Mesenchymal stem cell (in vitro differentiated cells and primary cell): ENCODE data around the gene MUC5B.

Experiments
- DNase-seq: peaks from one replicate; pipeline ENCODE4 v3.0.0-alpha.2; 2013
- H2AFZ ChIP-seq: one replicate; pipeline ENCODE4 v1.6.1; 2013; ENCODE audit warnings: low read depth, mild to moderate bottlenecking, control low read depth, inconsistent platforms, low read length, moderate library complexity
- H2AK5ac ChIP-seq: 2 replicates; pipeline ENCODE4 v1.6.1; 2013; ENCODE audit warnings: low read length, moderate library complexity, mild to moderate bottlenecking, inconsistent platforms; ENCODE audit not compliant: severe bottlenecking
- H2BK120ac ChIP-seq: one replicate; pipeline ENCODE4 v1.6.1; 2013; ENCODE audit warnings: low read depth, mild to moderate bottlenecking, inconsistent platforms, low read length, moderate library complexity
- H2BK12ac ChIP-seq, 2 experiments: one replicate each; pipeline ENCODE4 v1.6.1; 2013; ENCODE audit warnings: inconsistent platforms in 2 of 2, low read length in 2 of 2, mild to moderate bottlenecking in 2 of 2, moderate library complexity in 2 of 2, control low read depth in 1 of 2
- H2BK15ac ChIP-seq: one replicate; pipeline ENCODE4 v1.6.1; 2013; ENCODE audit warnings: mild to moderate bottlenecking, low read depth, inconsistent platforms; ENCODE audit not compliant: poor library complexity, severe bottlenecking
- H2BK5ac ChIP-seq: 2 replicates; pipeline ENCODE4 v1.6.1; 2013; ENCODE audit warnings: low read depth, mild to moderate bottlenecking, low read length, control low read depth, inconsistent platforms; ENCODE audit not compliant: poor library complexity, severe bottlenecking
- H3K14ac ChIP-seq, 2 experiments: one replicate each; pipeline ENCODE4 v1.6.1; 2013; ENCODE audit warnings: inconsistent platforms in 2 of 2, low read length in 2 of 2, control low read depth in 1 of 2, mild to moderate bottlenecking in 1 of 2, moderate library complexity in 1 of 2
- H3K18ac ChIP-seq, 2 experiments: one replicate each; pipeline ENCODE4 v1.6.1; 2013; ENCODE audit warnings: inconsistent platforms in 2 of 2, low read length in 2 of 2, control low read depth in 1 of 2, low read depth in 1 of 2, mild to moderate bottlenecking in 1 of 2
- H3K23ac ChIP-seq, 2 experiments: one replicate each; pipeline ENCODE4 v1.6.1; 2013; ENCODE audit warnings: inconsistent platforms in 2 of 2, low read length in 2 of 2, mild to moderate bottlenecking in 2 of 2, moderate library complexity in 2 of 2, control low read depth in 1 of 2
- H3K27ac ChIP-seq: 2 replicates; pipeline ENCODE4 v1.5.1; 2013; ENCODE audit warnings: mild to moderate bottlenecking, moderate library complexity, low read length, control low read depth, inconsistent platforms; ENCODE audit not compliant: poor library complexity, severe bottlenecking
- H3K27me3 ChIP-seq, 2 experiments: 2 replicates each; pipeline versions ENCODE4 v1.6.1 to v1.7.0; 2013; ENCODE audit warnings: low read length in 2 of 2, mild to moderate bottlenecking in 2 of 2, moderate library complexity in 2 of 2, control low read depth in 1 of 2, inconsistent platforms in 1 of 2; ENCODE audit not compliant: control insufficient read depth in 1 of 2, insufficient read depth in 1 of 2
- H3K36me3 ChIP-seq, 2 experiments: 2 replicates each; pipeline versions ENCODE4 v1.6.1 to v1.7.0; 2013; ENCODE audit warnings: low read length in 2 of 2, control low read depth in 1 of 2, inconsistent platforms in 1 of 2, low read depth in 1 of 2, mild to moderate bottlenecking in 1 of 2; ENCODE audit not compliant: insufficient read depth in 2 of 2, control insufficient read depth in 1 of 2
- H3K4ac ChIP-seq, 2 experiments: one replicate each; pipeline ENCODE4 v1.6.1; 2013; ENCODE audit warnings: inconsistent platforms in 2 of 2, low read length in 2 of 2, mild to moderate bottlenecking in 2 of 2, moderate library complexity in 2 of 2, control low read depth in 1 of 2, low read depth in 1 of 2
- H3K4me1 ChIP-seq: 2 replicates; pipeline ENCODE4 v1.6.1; 2013; ENCODE audit warnings: low read depth, low read length, control low read depth; ENCODE audit not compliant: control insufficient read depth, insufficient read depth
- H3K4me2 ChIP-seq: 2 replicates; pipeline ENCODE4 v1.6.1; 2013; ENCODE audit warnings: low read length, mild to moderate bottlenecking, inconsistent platforms; ENCODE audit not compliant: poor library complexity, severe bottlenecking
- H3K4me3 ChIP-seq, 2 experiments: 2 replicates each; pipeline versions ENCODE4 v1.5.1 to v1.7.0; 2013; ENCODE audit warnings: low read length in 2 of 2, mild to moderate bottlenecking in 2 of 2, control low read depth in 1 of 2, low read depth in 1 of 2; ENCODE audit not compliant: insufficient read depth in 1 of 2
- H3K79me1 ChIP-seq: replicated peaks from 2 replicates; pipeline ENCODE4 v1.6.1; 2013; ENCODE audit warnings: mild to moderate bottlenecking, control low read depth, low read length, inconsistent platforms; ENCODE audit not compliant: poor library complexity, severe bottlenecking
- H3K9ac ChIP-seq: 2 replicates; pipeline ENCODE4 v1.7.0; 2013; ENCODE audit warnings: mild to moderate bottlenecking, low read length, moderate library complexity
- H3K9me3 ChIP-seq: 2 replicates; pipeline ENCODE4 v1.7.0; 2013; ENCODE audit warnings: mild to moderate bottlenecking, low read length; ENCODE audit not compliant: control insufficient read depth
- H4K8ac ChIP-seq: one replicate; pipeline ENCODE4 v1.6.1; 2013; ENCODE audit warnings: inconsistent platforms, mild to moderate bottlenecking, low read length, moderate library complexity
- H4K91ac ChIP-seq: one replicate; pipeline ENCODE4 v1.6.1; 2013; ENCODE audit warnings: mild to moderate bottlenecking, low read length, inconsistent platforms
- WGBS: methylation state at CpG from one replicate; pipeline ENCODE4 v1.1.7; 2013; ENCODE audit warnings: mixed read lengths; 5-methylcytosine and 5-hydroxymethylcytosine counted together

MUC5B gene

GRCh38 chr11:1203505-1204271 is 19.2 kb upstream of the MUC5B start:
- no peak overlapping the region for H2AFZ ChIP-seq
- H3K9me3 ChIP-seq, result no peaks in the 10 kb centered on the region
- H2BK5ac ChIP-seq, result no peak overlapping the region
- H2AK5ac ChIP-seq, result no peak overlapping the region
- H4K91ac ChIP-seq, result no peak overlapping the region
- H3K27me3 ChIP-seq, result peaks cover 0 to 62% of the 10 kb centered on the region in 2 experiments
- H4K8ac ChIP-seq, result no peak overlapping the region
- no peak overlapping the region for H3K4me2 ChIP-seq
- H3K23ac ChIP-seq, result no peak overlapping the region
- H3K4me3 ChIP-seq, result no peak overlapping the region
- no peak overlapping the region for H3K18ac ChIP-seq
- DNase-seq, result no peak
- no peak overlapping the region for H3K27ac ChIP-seq
- H3K36me3 ChIP-seq, result no peaks in the 10 kb centered on the region
- no peak overlapping the region for H3K14ac ChIP-seq
- WGBS, result 91% methylated on average over 30 of the region's 30 CpGs
- peaks cover 14% of the 10 kb centered on the region for H3K4me1 ChIP-seq
- no peak overlapping the region for H3K4ac ChIP-seq
- H2BK120ac ChIP-seq, result no peak overlapping the region
- H3K79me1 ChIP-seq, result no peaks in the 10 kb centered on the region
- H2BK12ac ChIP-seq, result no peak overlapping the region
- H3K9ac ChIP-seq, result peak overlapping the region; percentile 48
- H2BK15ac ChIP-seq, result no peak overlapping the region

- 84% methylated on average over 22 of the region's 22 CpGs for WGBS
- Histone ChIP-seq H2BK12ac (no peak overlapping the region), H3K4me1 (peaks cover 13% of the 10 kb centered on the region), H2AFZ (no peak overlapping the region), H3K23ac (no peak overlapping the region), H3K27ac (no peak overlapping the region), H3K14ac (no peak overlapping the region), H3K36me3 (no peaks in the 10 kb centered on the region), H2AK5ac (no peak overlapping the region), H2BK5ac (no peak overlapping the region), H4K8ac (no peak overlapping the region), H2BK120ac (no peak overlapping the region), H3K27me3 (peaks cover 0 to 63% of the 10 kb centered on the region in 2 experiments), H3K18ac (no peak overlapping the region), H3K4me3 (no peak overlapping the region), H3K4ac (no peak overlapping the region), H3K9me3 (peaks cover 5% of the 10 kb centered on the region), H2BK15ac (no peak overlapping the region), H3K9ac (no peak overlapping the region), H3K79me1 (no peaks in the 10 kb centered on the region), H4K91ac (no peak overlapping the region), H3K4me2 (no peak overlapping the region)
- no peak for DNase-seq
Observed at GRCh38 chr11:1204381-1205101, 18.3 kb upstream of the MUC5B start.

GRCh38 chr11:1205121-1205986 is 17.5 kb upstream of the MUC5B start:
- no peaks in the 10 kb centered on the region for H3K79me1 ChIP-seq
- peaks cover 13% of the 10 kb centered on the region for H3K4me1 ChIP-seq
- H2BK15ac ChIP-seq, result no peak overlapping the region
- H3K18ac ChIP-seq, result no peak overlapping the region
- no peak overlapping the region for H3K27ac ChIP-seq
- H3K4me2 ChIP-seq, result no peak overlapping the region
- no peak overlapping the region for H4K8ac ChIP-seq
- WGBS, result 83% methylated on average over 35 of the region's 35 CpGs
- H3K27me3 ChIP-seq, result peaks cover 0 to 58% of the 10 kb centered on the region in 2 experiments
- H2BK120ac ChIP-seq, result no peak overlapping the region
- no peak overlapping the region for H3K14ac ChIP-seq
- no peak overlapping the region for H2AFZ ChIP-seq
- H2BK5ac ChIP-seq, result no peak overlapping the region
- DNase-seq, result no peak
- no peak overlapping the region for H2BK12ac ChIP-seq
- H3K9ac ChIP-seq, result no peak overlapping the region
- no peak overlapping the region for H3K4ac ChIP-seq
- H3K4me3 ChIP-seq, result no peak overlapping the region
- H3K9me3 ChIP-seq, result peaks cover 10% of the 10 kb centered on the region
- H2AK5ac ChIP-seq, result no peak overlapping the region
- H4K91ac ChIP-seq, result no peak overlapping the region
- no peaks in the 10 kb centered on the region for H3K36me3 ChIP-seq
- H3K23ac ChIP-seq, result no peak overlapping the region

DNA sequence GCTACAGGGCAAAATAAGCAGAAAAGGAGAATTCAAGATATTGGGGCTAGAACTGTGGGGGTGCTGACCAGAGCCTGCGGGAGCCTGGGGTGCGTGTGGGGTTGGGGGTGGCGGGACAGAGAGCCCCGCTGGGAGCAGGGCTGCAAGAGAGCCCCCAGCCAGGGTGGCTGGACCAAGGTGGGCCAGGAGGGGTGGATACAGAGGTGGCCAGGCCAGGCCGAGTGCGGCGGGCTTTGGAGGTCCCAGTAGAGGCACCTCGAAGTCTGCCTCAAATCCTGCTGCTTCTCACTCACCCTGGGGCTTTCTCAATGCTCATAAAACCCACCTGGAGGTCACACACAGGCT is 16.9 kb upstream of the MUC5B start:
- H4K91ac ChIP-seq, result no peak overlapping the region
- 87% methylated on average over 4 of the region's 8 CpGs for WGBS
- H2BK120ac ChIP-seq, result no peak overlapping the region
- H3K36me3 ChIP-seq, result no peaks in the 10 kb centered on the region
- H2AK5ac ChIP-seq, result no peak overlapping the region
- H3K27ac ChIP-seq, result no peak overlapping the region
- H3K4ac ChIP-seq, result no peak overlapping the region
- no peak overlapping the region for H3K9ac ChIP-seq
- H3K4me2 ChIP-seq, result no peak overlapping the region
- H3K4me1 ChIP-seq, result peaks cover 13% of the 10 kb centered on the region
- H3K27me3 ChIP-seq, result peaks cover 0 to 52% of the 10 kb centered on the region in 2 experiments
- no peak overlapping the region for H3K14ac ChIP-seq
- H3K23ac ChIP-seq, result no peak overlapping the region
- no peak overlapping the region for H2BK15ac ChIP-seq
- H4K8ac ChIP-seq, result no peak overlapping the region
- no peaks in the 10 kb centered on the region for H3K79me1 ChIP-seq
- H2BK5ac ChIP-seq, result no peak overlapping the region
- no peak overlapping the region for H3K4me3 ChIP-seq
- H3K18ac ChIP-seq, result no peak overlapping the region
- DNase-seq, result no peak
- H3K9me3 ChIP-seq, result peaks cover 16% of the 10 kb centered on the region
- H2BK12ac ChIP-seq, result no peak overlapping the region
- H2AFZ ChIP-seq, result no peak overlapping the region
